Natural killer cell (primary cell): ENCODE measurements around the gene OPRD1. TPM values are rescaled to one million over a fixed set of nuclear protein-coding genes. Genes with fewer than 3 reads are reported as not detected.

Experiments
- ATAC-seq, 3 donors: fragments of 150-1000 bp in 2 of 3; fragments of 200-7000 bp in 1 of 3; cut with Tn5 transposase; 1 replicate in 1 of 3; 2 replicates in 2 of 3; pipeline ENCODE4 v1.10.0; 2021; ENCODE audit warnings: mild to moderate bottlenecking in 2 of 3, moderate library complexity in 2 of 3
- DNase-seq, 2 donors: peaks; one replicate each; pipeline versions ENCODE4 v3.0.0 to v3.0.0-alpha.2; 2013 to 2021; ENCODE audit warnings: mixed read lengths in 1 of 2
- H3K27ac ChIP-seq: one replicate; pipeline ENCODE4 v1.5.1; 2013; ENCODE audit warnings: mild to moderate bottlenecking, low read length
- H3K27me3 ChIP-seq: one replicate; pipeline ENCODE4 v1.6.1; 2013; ENCODE audit warnings: low read length; ENCODE audit not compliant: control insufficient read depth, insufficient read depth
- H3K36me3 ChIP-seq: one replicate; pipeline ENCODE4 v1.6.1; 2013; ENCODE audit warnings: low read length; ENCODE audit not compliant: control insufficient read depth, insufficient read depth
- H3K4me1 ChIP-seq: one replicate; pipeline ENCODE4 v1.6.1; 2013; ENCODE audit warnings: low read length; ENCODE audit not compliant: control insufficient read depth, insufficient read depth
- H3K4me3 ChIP-seq: one replicate; pipeline ENCODE4 v1.5.1; 2013; ENCODE audit warnings: low read length
- H3K9me3 ChIP-seq: one replicate; pipeline ENCODE4 v1.6.1; 2013; ENCODE audit warnings: low read length; ENCODE audit not compliant: control insufficient read depth, insufficient read depth
- H3K27ac Mint-ChIP-seq, 2 donors: one replicate each; pipeline ENCODE4 v1.8.0; 2022; ENCODE audit warnings: mild to moderate bottlenecking in 2 of 2, mixed read lengths in 2 of 2, moderate library complexity in 1 of 2
- H3K27me3 Mint-ChIP-seq, 2 donors: one replicate each; pipeline ENCODE4 v1.8.0; 2022; ENCODE audit warnings: low read depth in 2 of 2, mixed read lengths in 2 of 2
- H3K36me3 Mint-ChIP-seq: one replicate; pipeline ENCODE4 v1.8.0; 2022; ENCODE audit warnings: mixed read lengths
- H3K4me1 Mint-ChIP-seq, 2 donors: one replicate each; pipeline ENCODE4 v1.8.0; 2022; ENCODE audit warnings: mixed read lengths in 2 of 2
- H3K4me3 Mint-ChIP-seq: one replicate; pipeline ENCODE4 v1.8.0; 2022; ENCODE audit warnings: mild to moderate bottlenecking, moderate library complexity, mixed read lengths
- H3K9me3 Mint-ChIP-seq, 2 donors: one replicate each; pipeline ENCODE4 v1.8.0; 2022; ENCODE audit warnings: mixed read lengths in 2 of 2
- CTCF ChIP-seq: fragments of 200-600 bp; IDR thresholded peaks from one replicate; pipeline ENCODE4 v1.8.0; 2022; ENCODE audit warnings: antibody characterized with exemption
- WGBS: methylation state at CpG from one replicate; pipeline ENCODE4 v1.1.7; 2013; ENCODE audit warnings: missing lambda C conversion rate; ENCODE audit not compliant: insufficient coverage; 5-methylcytosine and 5-hydroxymethylcytosine counted together
- intact Hi-C: fragments of 100-400 bp; cut with micrococcal nuclease; formaldehyde crosslinking; loops from one replicate; pipeline ENCODE4 v1.14.2; 2022
- total RNA-seq, 4 donors: library from RNA; stranded (reverse); fragments of 120-200 nt in 1 of 4; gene quantifications; one replicate each; pipeline versions ENCODE4 v1.2.3 to v1.2.4, GENCODE V29; 2013 to 2022

OPRD1 gene
- total RNA-seq, 3 donors from 2014 or later (not counting 1 experiment from before 2014, with no cell fraction given) = not detected

GRCh38 chr1:28895896-28896608 is 84.1 kb downstream of the OPRD1 start:
- no peaks in the 10 kb centered on the region for H3K27me3 Mint-ChIP-seq
- ATAC-seq (no peak), DNase-seq (no peak)
- H3K9me3 Mint-ChIP-seq = no peaks in the 10 kb centered on the region
- H3K4me3 Mint-ChIP-seq = no peak overlapping the region
- no peak for TF ChIP-seq CTCF
- H3K9me3 ChIP-seq = no peaks in the 10 kb centered on the region
- peaks cover 6% of the 10 kb centered on the region for H3K36me3 ChIP-seq
- peak overlapping the region; percentile 1 to 31 for H3K27ac Mint-ChIP-seq
- H3K4me1 ChIP-seq = peaks cover 10% of the 10 kb centered on the region
- H3K4me3 ChIP-seq = no peak overlapping the region
- no peaks in the 10 kb centered on the region for H3K36me3 Mint-ChIP-seq
- H3K27ac ChIP-seq = no peak overlapping the region
- no CpG with 5 or more reads among the region's 4 CpGs for WGBS
- peaks cover 25 to 46% of the 10 kb centered on the region in 2 donors for H3K4me1 Mint-ChIP-seq
- no peaks in the 10 kb centered on the region for H3K27me3 ChIP-seq
- intact Hi-C loops = no loop called here

GRCh38 chr1:28896609-28896986 is 84.6 kb downstream of the OPRD1 start:
- peaks cover 10% of the 10 kb centered on the region for H3K4me1 ChIP-seq
- no peaks in the 10 kb centered on the region for H3K27me3 ChIP-seq
- no peak for TF ChIP-seq CTCF
- Mint-ChIP-seq H3K9me3 (no peaks in the 10 kb centered on the region), H3K36me3 (no peaks in the 10 kb centered on the region), H3K27me3 (no peaks in the 10 kb centered on the region), H3K4me1 (peaks cover 22 to 43% of the 10 kb centered on the region in 2 donors), H3K4me3 (no peak overlapping the region), H3K27ac (peak overlapping the region; percentile 1 to 31)
- ATAC-seq = no peak
- H3K9me3 ChIP-seq = no peaks in the 10 kb centered on the region
- no peak overlapping the region for H3K4me3 ChIP-seq
- WGBS = 46% methylated on average over 3 of the region's 3 CpGs
- intact Hi-C loops = no loop called here
- DNase-seq = no peak
- H3K27ac ChIP-seq = no peak overlapping the region
- peaks cover 6% of the 10 kb centered on the region for H3K36me3 ChIP-seq

GRCh38 chr1:28897789-28898188 is 85.8 kb downstream of the OPRD1 start:
- no peaks in the 10 kb centered on the region for H3K27me3 Mint-ChIP-seq
- H3K4me1 ChIP-seq = peaks cover 10% of the 10 kb centered on the region
- no peak overlapping the region for H3K27ac ChIP-seq
- no peaks in the 10 kb centered on the region for H3K9me3 Mint-ChIP-seq
- H3K9me3 ChIP-seq = no peaks in the 10 kb centered on the region
- H3K36me3 Mint-ChIP-seq = no peaks in the 10 kb centered on the region
- H3K4me3 Mint-ChIP-seq = no peak overlapping the region
- ATAC-seq = no peak
- intact Hi-C loops = no loop called here
- WGBS = 92% methylated on average over 4 of the region's 4 CpGs
- no peak overlapping the region for H3K4me3 ChIP-seq
- H3K27me3 ChIP-seq = no peaks in the 10 kb centered on the region
- peaks cover 22 to 43% of the 10 kb centered on the region in 2 donors for H3K4me1 Mint-ChIP-seq
- no peak for DNase-seq
- no peak for TF ChIP-seq CTCF
- H3K36me3 ChIP-seq = peaks cover 6% of the 10 kb centered on the region
- peak overlapping the region in 1 of 2 donors; percentile 72 for H3K27ac Mint-ChIP-seq

DNA sequence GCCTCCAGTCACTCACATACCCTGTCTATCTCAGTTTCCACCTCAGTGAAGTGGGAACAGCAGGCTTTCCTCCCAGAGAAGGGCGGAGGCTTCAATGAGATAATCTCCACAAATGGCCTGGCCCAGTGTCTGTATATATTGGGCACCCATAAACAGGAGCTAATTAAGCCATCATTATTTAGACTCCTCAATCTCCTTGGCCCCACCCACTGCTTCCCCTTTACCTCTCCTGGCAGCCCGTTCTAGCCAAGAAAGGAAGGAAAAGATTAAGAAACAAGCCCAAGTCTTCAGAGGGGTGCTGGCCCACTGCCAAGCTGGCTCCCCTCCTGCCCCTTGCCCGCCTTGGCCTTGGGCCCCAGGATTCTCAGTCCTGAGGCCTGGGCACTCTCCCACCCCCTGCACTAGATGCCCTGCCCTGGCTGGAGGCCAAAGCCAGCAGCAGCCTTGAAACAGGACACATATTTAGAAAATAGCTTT is 86.5 kb downstream of the OPRD1 start:
- intact Hi-C loops = no loop called here
- no peaks in the 10 kb centered on the region for H3K36me3 Mint-ChIP-seq
- no peak for TF ChIP-seq CTCF
- Histone ChIP-seq H3K27me3 (no peaks in the 10 kb centered on the region), H3K9me3 (no peaks in the 10 kb centered on the region), H3K4me1 (peaks cover 10% of the 10 kb centered on the region), H3K27ac (no peak overlapping the region), H3K4me3 (no peak overlapping the region), H3K36me3 (peaks cover 6% of the 10 kb centered on the region)
- no peak for DNase-seq
- H3K27me3 Mint-ChIP-seq = no peaks in the 10 kb centered on the region
- peak overlapping the region in 1 of 2 donors; percentile 72 for H3K27ac Mint-ChIP-seq
- 65% methylated on average over 3 of the region's 3 CpGs for WGBS
- peaks cover 22 to 43% of the 10 kb centered on the region in 2 donors for H3K4me1 Mint-ChIP-seq
- H3K4me3 Mint-ChIP-seq = no peak overlapping the region
- no peaks in the 10 kb centered on the region for H3K9me3 Mint-ChIP-seq
- ATAC-seq = no peak
